Measurements from ENCODE around the gene POLG2.

- TF ChIP-seq ARNT (IDR thresholded peaks at IDR 0.05), result no peak
- no peak for TF ChIP-seq SP1 (IDR thresholded peaks at IDR 0.05)
- TF ChIP-seq LEF1 (IDR thresholded peaks at IDR 0.05; ENCODE audit: borderline replicate concordance), result no peak
- TF ChIP-seq FOXA1 (IDR thresholded peaks at IDR 0.05), result no peak
- TF ChIP-seq ELF4 (IDR thresholded peaks at IDR 0.05), result no peak
- TF ChIP-seq TARDBP (IDR thresholded peaks at IDR 0.05), result no peak
- TF ChIP-seq PKNOX1 (IDR thresholded peaks at IDR 0.05), result no peak
- no peak for TF ChIP-seq BHLHE40 (IDR thresholded peaks at IDR 0.05; ENCODE audit: borderline replicate concordance)
Measured at GRCh38 chr17:64480951-64481350, 15.9 kb downstream of the POLG2 start.
